Thoracic aorta (tissue), 2 donors: ENCODE data around the gene ZNF610. TPM values are rescaled to one million over a fixed set of nuclear protein-coding genes. Genes with fewer than 3 reads are reported as not detected.

ENCODE experiments used
- ATAC-seq: fragments of 150-250 bp; one replicate; pipeline ENCODE4 v1.8.0; 2017; ENCODE audit warnings: low read depth; ENCODE audit not compliant: insufficient number of reproducible peaks, low FRiP score
- DNase-seq: peaks from one replicate; pipeline ENCODE4 v3.0.0-alpha.2; 2020; ENCODE audit warnings: low spot score
- H3K27ac ChIP-seq, 2 donors: fragments of 200-600 bp; sonication (generic); 1 replicate in 1 of 2; 2 replicates in 1 of 2; pipeline ENCODE4 v1.5.1; 2016; ENCODE audit warnings: mild to moderate bottlenecking in 2 of 2, moderate library complexity in 2 of 2
- H3K27me3 ChIP-seq: fragments of 200-600 bp; sonication (generic); replicated peaks from 2 replicates; pipeline ENCODE4 v1.6.0; 2016; ENCODE audit warnings: mild to moderate bottlenecking; ENCODE audit not compliant: insufficient read depth
- H3K36me3 ChIP-seq: fragments of 200-600 bp; sonication (generic); one replicate; pipeline ENCODE4 v1.5.1; 2016
- H3K4me1 ChIP-seq, 2 donors: fragments of 200-600 bp; sonication (generic); 1 replicate in 1 of 2; 2 replicates in 1 of 2; pipeline versions ENCODE4 v1.5.1 to v1.6.0; 2016; ENCODE audit warnings: low read depth in 2 of 2, mild to moderate bottlenecking in 1 of 2; ENCODE audit not compliant: control insufficient read depth in 1 of 2
- H3K4me3 ChIP-seq: fragments of 200-600 bp; sonication (generic); 2 replicates; pipeline ENCODE4 v1.5.1; 2016; ENCODE audit warnings: mild to moderate bottlenecking
- H3K9me3 ChIP-seq: fragments of 200-600 bp; sonication (generic); 2 replicates; pipeline ENCODE4 v1.5.1; 2016
- CTCF ChIP-seq: fragments of 200-600 bp; sonication (generic); IDR thresholded peaks from one replicate; pipeline ENCODE4 v1.5.1; 2019; ENCODE audit warnings: antibody characterized with exemption
- total RNA-seq, 2 donors: library from RNA; depleted of rRNA; stranded (reverse); fragments of >200 nt; gene quantifications; one replicate each; pipeline versions ENCODE4 v1.1.0 to v1.2.3, GENCODE V29; 2016

The ZNF610 gene
- total RNA-seq, 2 donors from 2014 or later: 1.1 to 1.8 TPM

GRCh38 chr19:52296773-52297600 is 39.1 kb upstream of the ZNF610 start, which contains the start of gene ZNF480:
ZNF480 (plus strand) TSS chr19:52297169; CDS start chr19:52300413, 3,244 bp downstream.
- peaks cover 4% of the 10 kb centered on the region for H3K9me3 ChIP-seq
- H3K27ac ChIP-seq: peak within 1 kb of the TSS; percentile 86 to 98
- H3K4me3 ChIP-seq: peak within 1 kb of the TSS; percentile 100
- peaks cover 25% of the 10 kb centered on the region for H3K36me3 ChIP-seq
- no peaks in the 10 kb centered on the region for H3K27me3 ChIP-seq
- peak; percentile 66 for ATAC-seq
- peaks cover 9 to 17% of the 10 kb centered on the region in 2 donors for H3K4me1 ChIP-seq
- no peak for TF ChIP-seq CTCF
- DNase-seq: peak; percentile 42

- Histone ChIP-seq H3K4me1 (peaks cover 9 to 17% of the 10 kb centered on the region in 2 donors), H3K27ac (peak overlapping the region; percentile 86 to 98), H3K9me3 (peaks cover 4% of the 10 kb centered on the region), H3K27me3 (no peaks in the 10 kb centered on the region), H3K4me3 (peak overlapping the region; percentile 100), H3K36me3 (peaks cover 25% of the 10 kb centered on the region)
- ATAC-seq (no peak), DNase-seq (no peak)
- TF ChIP-seq CTCF: no peak
Measured at GRCh38 chr19:52297601-52298364, 38.3 kb upstream of the ZNF610 start.

- no peaks in the 10 kb centered on the region for H3K4me1 ChIP-seq
- ATAC-seq (no peak), DNase-seq (no peak)
- peaks cover 74% of the 10 kb centered on the region for H3K9me3 ChIP-seq
- H3K4me3 ChIP-seq: no peak overlapping the region
- no peaks in the 10 kb centered on the region for H3K27me3 ChIP-seq
- no peak for TF ChIP-seq CTCF
- H3K27ac ChIP-seq: no peak overlapping the region
- H3K36me3 ChIP-seq: peaks cover 52% of the 10 kb centered on the region
Measured at GRCh38 chr19:52307275-52307674, 28.8 kb upstream of the ZNF610 start.

DNA sequence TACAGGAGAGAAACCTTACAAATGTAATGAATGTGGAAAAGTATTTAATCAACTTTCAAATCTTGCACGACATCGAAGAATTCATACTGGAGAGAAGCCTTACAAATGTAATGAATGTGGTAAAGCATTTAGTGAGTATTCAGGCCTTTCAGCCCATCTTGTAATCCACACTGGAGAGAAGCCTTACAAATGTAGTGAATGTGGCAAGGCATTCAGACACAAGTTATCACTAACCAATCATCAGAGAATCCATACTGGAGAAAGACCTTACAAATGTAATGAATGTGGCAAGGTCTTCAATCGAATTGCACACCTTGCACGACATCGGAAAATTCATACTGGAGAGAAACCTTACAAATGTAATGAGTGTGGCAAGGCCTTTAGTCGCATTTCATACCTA is 13.6 kb upstream of the ZNF610 start:
- Histone ChIP-seq H3K36me3 (peaks cover 53% of the 10 kb centered on the region), H3K9me3 (peaks cover 100% of the 10 kb centered on the region)
- no peak for ATAC-seq

More for the DNA sequence above, 13.6 kb upstream of the ZNF610 start:
- DNase-seq: no peak
- H3K4me3 ChIP-seq: peak overlapping the region; percentile 37
- H3K27ac ChIP-seq: no peak overlapping the region
- H3K4me1 ChIP-seq: no peaks in the 10 kb centered on the region
- TF ChIP-seq CTCF: no peak
- H3K27me3 ChIP-seq: no peaks in the 10 kb centered on the region
